Activated T-helper 2 cell treated with anti-CD3 and anti-CD28 coated beads, Interferon-gamma antibody, Interleukin-2, Interleukin-4, amounts not matched to agents 10 μg/mL and 5 μg/mL and 100 μg/mL, durations not matched to agents 14 hours and 24 hours and 36 hours (primary cell): Measurements from ENCODE around the gene FABP2. TPM values are rescaled to one million over a fixed set of nuclear protein-coding genes. Genes with fewer than 3 reads are reported as not detected.
"Not testable (repeated sequence)": the region's sequence is repeated elsewhere in the genome, so short reads cannot be mapped to it uniquely, and the experiment has no call there.

Experiments
- DNase-seq: peaks from one replicate; pipeline ENCODE4 v3.0.0; 2021; ENCODE audit warnings: low spot score
- H3K27ac Mint-ChIP-seq: one replicate; pipeline ENCODE4 v1.8.0; 2021; ENCODE audit warnings: mixed read lengths
- H3K27me3 Mint-ChIP-seq: one replicate; pipeline ENCODE4 v1.8.0; 2021; ENCODE audit warnings: low read depth, mixed read lengths
- H3K36me3 Mint-ChIP-seq: one replicate; pipeline ENCODE4 v1.8.0; 2021; ENCODE audit warnings: low read depth, mixed read lengths
- H3K4me1 Mint-ChIP-seq: one replicate; pipeline ENCODE4 v1.8.0; 2021; ENCODE audit warnings: low read depth, mixed read lengths
- H3K4me3 Mint-ChIP-seq: one replicate; pipeline ENCODE4 v1.8.0; 2021; ENCODE audit warnings: low read depth, mild to moderate bottlenecking, moderate library complexity, mixed read lengths
- H3K9me3 Mint-ChIP-seq: one replicate; pipeline ENCODE4 v1.8.0; 2021; ENCODE audit warnings: mixed read lengths
- intact Hi-C: fragments of 100-400 bp; cut with micrococcal nuclease; formaldehyde crosslinking; loops from one replicate; pipeline ENCODE4 v1.15.1; 2023
- total RNA-seq: library from RNA; stranded (reverse); gene quantifications from 2 replicates; pipeline ENCODE4 v1.2.3, GENCODE V29; 2022

The FABP2 gene
- not detected in 2 replicates for total RNA-seq

DNA sequence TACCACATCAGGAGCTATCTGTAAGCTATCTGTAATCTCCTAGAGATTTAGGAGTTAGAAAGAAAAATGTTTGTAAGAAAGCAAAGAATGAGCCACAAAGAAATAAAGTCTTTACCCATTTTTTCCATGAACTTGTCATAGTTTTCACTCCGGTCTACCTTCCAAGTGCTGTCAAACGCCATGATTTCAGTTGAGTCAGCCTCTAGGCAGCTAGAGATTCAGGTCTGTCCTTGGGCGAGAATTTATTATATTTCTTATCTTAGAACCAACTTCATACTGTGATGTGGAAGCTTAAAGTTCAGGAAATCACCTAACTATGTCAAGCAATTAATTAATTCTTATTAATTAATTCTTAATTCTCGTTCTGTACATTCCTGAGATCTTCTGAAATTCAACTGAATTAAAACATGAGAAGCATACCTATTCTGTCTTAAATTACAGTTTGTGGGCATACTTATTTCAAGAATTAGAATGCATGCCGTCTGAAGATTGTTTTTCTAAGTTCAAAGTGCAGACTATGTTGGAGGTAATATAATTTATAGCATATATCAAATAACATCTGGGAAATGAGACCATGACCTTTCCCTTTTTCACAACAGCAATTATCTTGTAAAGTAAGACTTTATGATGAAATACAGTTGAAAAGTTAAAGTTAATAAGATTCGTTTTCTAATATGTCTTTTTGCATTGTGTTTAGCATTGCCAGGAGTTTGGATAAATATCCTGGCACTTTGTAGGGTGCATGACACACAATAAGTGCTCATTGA, at the start of gene FABP2:
Gene FABP2, minus strand, starts transcription at position 218 of the 767 bp plus-strand sequence. Its CDS starts 36 bp downstream, at position 182.
- Mint-ChIP-seq H3K27ac (no peak within 1 kb of the TSS), H3K4me3 (no peak within 1 kb of the TSS), H3K4me1 (no peaks in the 10 kb centered on the region), H3K9me3 (no peaks in the 10 kb centered on the region), H3K27me3 (peaks cover 13% of the 10 kb centered on the region), H3K36me3 (no peaks in the 10 kb centered on the region)
- DNase-seq = no peak
- intact Hi-C loops = no loop called here

DNA sequence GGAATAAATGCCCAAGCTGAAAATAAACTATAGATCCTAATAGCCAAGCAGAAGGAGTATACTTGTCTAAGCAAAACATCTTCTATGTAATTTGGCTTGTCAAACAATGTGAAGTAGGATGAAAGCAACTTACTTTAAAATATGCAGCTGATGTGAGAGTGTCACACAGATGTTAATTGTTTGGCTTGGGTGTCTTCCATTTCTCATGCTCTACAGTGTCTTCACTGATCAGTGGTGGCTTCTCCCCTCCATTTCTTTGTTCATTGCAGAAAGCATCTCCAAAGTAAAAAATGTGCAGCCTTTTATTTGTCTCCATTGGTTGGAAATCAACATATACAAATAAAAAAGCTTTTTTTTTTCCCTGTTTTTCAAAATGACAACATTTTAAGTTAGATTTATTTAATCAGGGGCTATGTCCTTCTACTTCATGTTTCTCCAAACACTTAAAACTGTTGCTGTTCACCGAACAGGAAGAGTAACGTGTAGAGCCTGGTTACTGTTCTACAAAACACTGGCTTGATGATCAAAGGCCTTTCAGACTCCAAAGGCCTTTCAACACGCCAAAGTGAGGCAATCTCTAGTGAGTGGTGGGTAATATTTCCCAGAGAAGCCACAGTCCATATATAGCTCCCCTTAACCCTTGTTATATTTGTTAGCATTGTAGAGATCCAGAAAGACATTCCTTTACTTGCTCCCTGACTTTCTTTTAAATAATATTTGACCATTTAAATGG, 49.2 kb upstream of the FABP2 start:
- H3K36me3 Mint-ChIP-seq, H3K27ac Mint-ChIP-seq, H3K9me3 Mint-ChIP-seq, H3K4me3 Mint-ChIP-seq, H3K27me3 Mint-ChIP-seq, DNase-seq, intact Hi-C loops: not testable (repeated sequence)
- H3K4me1 Mint-ChIP-seq = peaks cover 18% of the 10 kb centered on the region

DNA sequence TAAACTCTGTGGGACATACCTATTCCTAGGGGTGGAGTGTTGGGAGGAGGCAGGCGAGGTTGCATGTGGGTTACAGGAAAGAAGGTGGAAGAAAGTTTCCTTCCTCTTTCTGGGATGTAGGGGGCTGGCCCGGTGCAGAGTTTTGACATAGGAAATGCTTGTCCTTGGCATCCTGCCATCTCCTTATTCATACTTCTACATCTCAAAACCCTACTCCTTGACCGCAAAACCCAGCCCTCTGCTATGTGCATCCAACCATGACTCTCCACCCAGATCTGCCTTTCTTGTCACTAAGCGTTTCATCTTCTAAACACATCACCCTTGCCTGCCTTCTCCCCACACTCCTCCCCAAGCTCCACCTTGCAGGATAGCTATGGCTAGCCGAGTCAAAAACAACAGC, 48.5 kb upstream of the FABP2 start:
- peaks cover 18% of the 10 kb centered on the region for H3K4me1 Mint-ChIP-seq
- H3K9me3 Mint-ChIP-seq, H3K4me3 Mint-ChIP-seq, intact Hi-C loops, H3K27me3 Mint-ChIP-seq, H3K36me3 Mint-ChIP-seq: not testable (repeated sequence)
- peak overlapping the region; percentile 20 for H3K27ac Mint-ChIP-seq
- peak; percentile 50 for DNase-seq

DNA sequence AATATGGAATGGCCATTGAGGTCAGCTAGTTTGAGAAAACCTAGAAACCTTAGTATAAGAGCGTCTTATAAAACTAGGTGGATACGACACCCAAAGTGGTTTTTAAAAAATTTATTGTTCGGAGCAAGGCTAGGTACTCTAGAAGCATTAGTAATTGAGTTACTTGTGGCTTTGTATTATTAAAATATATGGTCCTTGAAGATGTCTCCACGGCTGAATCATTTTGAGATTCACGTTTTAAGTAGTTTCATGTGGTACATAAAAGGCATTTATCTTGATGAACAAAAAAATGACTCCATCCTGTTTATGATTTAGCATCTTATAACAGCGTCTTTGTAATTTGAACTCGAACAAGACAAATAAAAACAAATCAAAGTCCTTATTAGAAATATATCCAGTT, 44.9 kb upstream of the FABP2 start:
- not testable (repeated sequence) for H3K4me3 Mint-ChIP-seq

DNA sequence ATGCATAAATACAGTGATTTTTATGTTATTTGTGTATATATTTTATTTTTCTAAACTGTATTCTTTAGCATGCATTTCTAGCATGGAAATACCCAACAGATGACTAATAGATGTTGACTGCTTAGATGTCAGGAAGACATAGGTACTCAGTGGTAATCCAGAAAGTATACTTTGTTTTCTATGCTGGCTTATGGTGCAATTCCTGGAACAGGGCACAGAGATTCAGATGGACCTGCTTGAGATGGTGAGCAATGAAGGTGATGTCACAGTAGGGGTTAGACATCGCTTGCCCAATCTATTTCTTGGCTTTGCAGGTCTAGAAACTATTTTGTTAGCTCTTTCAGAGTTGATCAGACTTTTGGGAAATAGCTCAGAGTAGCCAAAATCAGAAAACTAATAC, 42.3 kb upstream of the FABP2 start:
- not testable (repeated sequence) for H3K4me3 Mint-ChIP-seq, H3K27ac Mint-ChIP-seq

More for the DNA sequence above, 44.9 kb upstream of the FABP2 start:
- DNase-seq, intact Hi-C loops, H3K27me3 Mint-ChIP-seq, H3K9me3 Mint-ChIP-seq, H3K36me3 Mint-ChIP-seq, H3K27ac Mint-ChIP-seq: not testable (repeated sequence)
- peaks cover 14% of the 10 kb centered on the region for H3K4me1 Mint-ChIP-seq

DNA sequence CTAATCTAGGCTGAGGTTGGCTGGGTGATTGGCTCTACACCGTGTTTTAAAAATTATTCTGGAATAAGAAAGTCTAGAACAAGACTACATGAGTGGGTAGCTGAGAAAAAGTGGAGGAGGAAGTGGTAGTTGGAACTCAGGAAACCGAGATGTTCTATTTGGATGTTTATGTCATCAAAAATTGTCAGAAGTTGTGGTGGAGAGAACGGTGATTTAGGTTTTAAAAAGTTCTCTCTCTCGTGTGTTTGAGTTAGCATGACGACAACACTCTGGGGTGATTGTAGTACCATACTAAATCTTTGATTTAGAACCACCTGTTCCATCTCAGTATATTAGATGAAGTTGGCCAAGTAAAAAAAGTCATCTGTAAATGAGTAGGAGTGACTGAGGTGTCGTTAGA, 41.4 kb upstream of the FABP2 start:
- intact Hi-C loops, DNase-seq: not testable (repeated sequence)

More for the DNA sequence above, 42.3 kb upstream of the FABP2 start:
- H3K27me3 Mint-ChIP-seq, H3K9me3 Mint-ChIP-seq, DNase-seq, H3K4me1 Mint-ChIP-seq, intact Hi-C loops, H3K36me3 Mint-ChIP-seq: not testable (repeated sequence)

DNA sequence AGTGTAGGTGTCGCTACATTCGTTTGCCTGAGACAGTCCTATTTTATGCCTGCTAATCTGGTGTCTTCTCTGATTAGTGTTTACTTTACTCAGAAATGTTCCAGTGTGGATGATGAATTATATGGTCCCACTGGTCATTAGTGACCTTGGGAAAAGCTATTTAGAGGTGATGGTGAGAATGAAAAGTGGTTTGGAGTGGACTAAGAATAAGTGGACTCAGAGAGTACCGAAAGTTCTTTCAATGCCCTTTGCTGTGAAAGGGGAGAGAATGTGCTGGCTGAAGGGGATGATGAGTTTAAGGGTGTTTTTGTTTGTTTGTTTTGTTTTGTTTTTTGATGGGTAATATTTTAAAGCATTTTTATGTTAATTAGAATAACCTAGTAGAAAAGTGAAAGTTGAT, 40.5 kb upstream of the FABP2 start:
- H3K4me3 Mint-ChIP-seq, intact Hi-C loops, H3K27me3 Mint-ChIP-seq, H3K9me3 Mint-ChIP-seq, H3K4me1 Mint-ChIP-seq, DNase-seq, H3K27ac Mint-ChIP-seq, H3K36me3 Mint-ChIP-seq: not testable (repeated sequence)

More for the DNA sequence above, 41.4 kb upstream of the FABP2 start:
- H3K27me3 Mint-ChIP-seq, H3K4me1 Mint-ChIP-seq, H3K4me3 Mint-ChIP-seq, H3K36me3 Mint-ChIP-seq, H3K9me3 Mint-ChIP-seq, H3K27ac Mint-ChIP-seq: not testable (repeated sequence)

DNA sequence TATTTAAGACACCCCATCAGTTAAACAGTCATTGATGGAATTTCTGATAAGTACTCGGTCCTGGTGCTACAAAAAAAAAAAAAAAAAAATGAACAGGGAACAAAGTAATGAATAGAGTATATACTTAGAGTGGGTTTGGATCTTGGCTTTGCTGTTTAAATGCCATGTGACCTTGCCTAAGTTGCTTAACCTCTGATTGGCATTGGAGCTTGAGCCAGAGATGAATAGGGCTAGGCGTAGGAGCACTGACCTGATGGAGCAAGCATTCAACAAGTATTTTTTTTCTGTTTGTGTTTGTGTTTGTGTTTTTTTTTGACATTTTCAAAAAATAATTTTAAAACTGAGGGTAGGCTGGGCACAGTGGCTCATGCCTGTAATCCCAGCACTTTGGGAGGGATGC, 37.9 kb upstream of the FABP2 start:
- H3K36me3 Mint-ChIP-seq, H3K4me1 Mint-ChIP-seq, DNase-seq, H3K9me3 Mint-ChIP-seq, H3K4me3 Mint-ChIP-seq, intact Hi-C loops, H3K27me3 Mint-ChIP-seq, H3K27ac Mint-ChIP-seq: not testable (repeated sequence)

DNA sequence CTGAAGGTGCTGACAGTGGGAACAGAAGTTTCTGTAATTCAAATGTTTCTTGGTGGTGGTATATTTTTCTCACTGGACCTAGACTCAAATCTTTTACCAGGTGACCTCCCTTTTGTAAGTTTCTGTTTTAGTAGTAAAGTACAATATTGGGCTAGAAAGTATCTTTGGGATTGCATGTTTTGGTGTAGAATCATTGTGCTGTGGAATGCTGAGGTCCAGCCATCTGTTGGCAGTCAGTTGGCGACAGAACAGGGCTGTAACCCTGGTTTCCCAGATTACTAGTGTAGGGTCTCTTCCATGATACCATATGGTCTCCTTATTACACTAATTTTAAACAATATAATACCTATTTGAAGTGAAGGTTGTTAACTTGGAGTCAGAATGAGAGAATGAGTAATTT, 34.9 kb upstream of the FABP2 start:
- H3K36me3 Mint-ChIP-seq, H3K27me3 Mint-ChIP-seq, H3K9me3 Mint-ChIP-seq, H3K4me1 Mint-ChIP-seq, H3K4me3 Mint-ChIP-seq, intact Hi-C loops, H3K27ac Mint-ChIP-seq, DNase-seq: not testable (repeated sequence)

DNA sequence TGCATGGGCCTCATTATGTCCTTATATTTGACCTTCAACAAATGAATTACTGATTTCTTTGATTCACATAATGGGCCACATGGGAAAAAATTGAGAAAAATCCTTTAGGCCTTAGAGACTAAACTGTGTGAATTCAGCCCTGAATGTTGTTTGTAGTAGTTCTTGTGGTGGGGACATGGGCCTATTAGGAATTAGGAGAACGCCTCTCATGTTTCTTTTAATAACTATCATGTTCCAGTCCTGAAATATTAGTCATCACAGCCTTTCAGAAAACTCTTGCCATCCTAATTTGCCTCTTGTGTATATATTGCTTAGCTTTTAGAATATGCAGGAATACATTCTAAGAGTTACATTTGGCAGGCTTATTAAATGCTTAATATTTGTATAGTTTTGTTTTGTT, 34.1 kb upstream of the FABP2 start:
- DNase-seq, H3K9me3 Mint-ChIP-seq, intact Hi-C loops, H3K4me1 Mint-ChIP-seq, H3K27ac Mint-ChIP-seq, H3K36me3 Mint-ChIP-seq, H3K4me3 Mint-ChIP-seq, H3K27me3 Mint-ChIP-seq: not testable (repeated sequence)

DNA sequence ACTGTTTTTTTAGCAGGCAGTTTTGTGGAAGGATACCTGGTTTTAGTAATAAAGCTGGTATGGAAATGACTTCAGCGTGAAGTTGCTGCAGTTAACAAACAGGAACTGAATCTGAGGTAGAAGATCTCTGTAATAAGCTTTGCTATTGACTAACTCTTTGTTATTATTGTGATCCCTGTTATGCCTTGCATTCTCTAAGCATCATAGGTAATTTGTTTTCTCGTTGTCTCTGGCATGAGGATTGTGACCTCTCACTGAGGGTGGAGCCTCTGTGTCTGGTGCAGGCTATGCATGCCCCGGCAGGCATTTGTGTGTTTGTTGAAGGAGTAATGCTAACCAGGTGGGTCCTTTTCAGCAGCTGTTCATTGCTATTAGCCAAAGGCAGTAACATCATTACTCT, 31.4 kb upstream of the FABP2 start:
- H3K36me3 Mint-ChIP-seq, H3K27ac Mint-ChIP-seq, H3K4me3 Mint-ChIP-seq, H3K4me1 Mint-ChIP-seq, intact Hi-C loops, H3K9me3 Mint-ChIP-seq, DNase-seq, H3K27me3 Mint-ChIP-seq: not testable (repeated sequence)

DNA sequence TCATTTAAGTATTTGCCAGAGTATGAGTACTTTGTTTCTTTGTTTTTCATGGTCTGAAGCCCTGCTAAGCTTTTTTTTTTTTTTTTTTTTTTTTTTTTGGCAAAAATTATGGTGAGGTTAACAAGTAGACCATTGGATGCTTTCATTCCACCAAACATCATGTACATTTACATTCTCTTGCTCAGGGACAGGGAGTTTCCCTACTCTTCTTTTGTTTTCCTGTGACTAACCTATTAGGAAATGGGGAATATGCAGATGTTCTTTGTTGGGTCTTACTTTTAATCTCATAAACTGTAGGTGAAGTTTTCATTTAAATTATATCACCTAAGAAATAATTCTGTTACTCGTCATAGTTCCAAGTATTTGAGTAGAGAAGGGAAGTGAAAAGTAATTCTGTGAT, 26.2 kb upstream of the FABP2 start:
- not testable (repeated sequence) for H3K9me3 Mint-ChIP-seq, H3K27me3 Mint-ChIP-seq

DNA sequence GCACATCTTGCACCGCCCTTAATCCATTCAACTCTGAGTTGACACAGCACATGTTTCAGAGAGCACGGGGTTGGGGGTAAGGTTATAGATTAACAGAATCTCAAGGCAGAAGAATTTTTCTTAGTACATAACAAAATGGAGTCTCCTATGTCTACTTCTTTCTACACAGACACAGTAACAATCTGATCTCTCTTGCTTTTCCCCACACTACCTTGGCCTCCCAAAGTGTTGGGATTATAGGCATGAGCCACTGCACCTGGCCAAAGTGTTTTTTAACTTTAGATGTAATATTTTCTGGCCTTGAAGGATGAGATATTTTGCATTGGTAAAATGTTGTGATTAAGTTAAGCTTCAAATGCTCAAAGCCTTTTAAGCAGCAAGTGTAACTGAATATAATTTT, 21.4 kb upstream of the FABP2 start:
- H3K4me1 Mint-ChIP-seq, DNase-seq, H3K9me3 Mint-ChIP-seq, H3K27ac Mint-ChIP-seq, H3K4me3 Mint-ChIP-seq, H3K27me3 Mint-ChIP-seq, intact Hi-C loops, H3K36me3 Mint-ChIP-seq: not testable (repeated sequence)

More for the DNA sequence above, 26.2 kb upstream of the FABP2 start:
- H3K4me3 Mint-ChIP-seq, H3K27ac Mint-ChIP-seq, H3K4me1 Mint-ChIP-seq, intact Hi-C loops, DNase-seq, H3K36me3 Mint-ChIP-seq: not testable (repeated sequence)
